CD4-positive, CD25-positive, alpha-beta regulatory T cell (primary cell): ENCODE measurements around the gene CSPG4. TPM values are rescaled to one million over a fixed set of nuclear protein-coding genes. Genes with fewer than 3 reads are reported as not detected.
"Not testable (repeated sequence)": the region's sequence is repeated elsewhere in the genome, so short reads cannot be mapped to it uniquely, and the experiment has no call there.

Source experiments
- ATAC-seq, 2 donors: fragments of 150-1000 bp; cut with Tn5 transposase; one replicate each; pipeline ENCODE4 v1.10.0; 2021; ENCODE audit warnings: low read depth in 2 of 2, moderate number of reproducible peaks in 2 of 2, moderate library complexity in 1 of 2
- DNase-seq, 3 donors: peaks; one replicate each; pipeline versions ENCODE4 v3.0.0 to v3.0.0-alpha.2; 2012 to 2022; ENCODE audit warnings: mixed read lengths in 1 of 3
- H3K27ac ChIP-seq: one replicate; pipeline ENCODE4 v1.7.0; 2013; ENCODE audit warnings: mild to moderate bottlenecking, low read length; ENCODE audit not compliant: insufficient read depth, poor library complexity, severe bottlenecking
- H3K27me3 ChIP-seq: one replicate; pipeline ENCODE4 v1.7.0; 2013; ENCODE audit warnings: low read length; ENCODE audit not compliant: control insufficient read depth, insufficient read depth
- H3K36me3 ChIP-seq: one replicate; pipeline ENCODE4 v1.7.0; 2013; ENCODE audit warnings: mild to moderate bottlenecking, low read length, moderate library complexity; ENCODE audit not compliant: control insufficient read depth, insufficient read depth
- H3K4me1 ChIP-seq: 2 replicates; pipeline ENCODE4 v1.7.0; 2013; ENCODE audit warnings: mild to moderate bottlenecking, low read length; ENCODE audit not compliant: insufficient read depth, control insufficient read depth, poor library complexity, severe bottlenecking
- H3K4me3 ChIP-seq: one replicate; pipeline ENCODE4 v1.7.0; 2013; ENCODE audit warnings: low read depth, mild to moderate bottlenecking, low read length, moderate library complexity
- H3K9me3 ChIP-seq, 2 experiments: 1 replicate in 1 of 2; 2 replicates in 1 of 2; pipeline ENCODE4 v1.7.0; 2013; ENCODE audit warnings: low read length in 2 of 2, mild to moderate bottlenecking in 1 of 2, moderate library complexity in 1 of 2; ENCODE audit not compliant: control insufficient read depth in 2 of 2
- H3K27ac Mint-ChIP-seq, 3 donors: one replicate each; pipeline ENCODE4 v1.8.0; 2020 to 2022; ENCODE audit warnings: mild to moderate bottlenecking in 3 of 3, mixed read lengths in 3 of 3, moderate library complexity in 2 of 3
- H3K27me3 Mint-ChIP-seq: one replicate; pipeline ENCODE4 v1.8.0; 2022; ENCODE audit warnings: mild to moderate bottlenecking, mixed read lengths
- H3K36me3 Mint-ChIP-seq: one replicate; pipeline ENCODE4 v1.8.0; 2020; ENCODE audit warnings: mixed read lengths
- H3K4me1 Mint-ChIP-seq, 4 donors: one replicate each; pipeline ENCODE4 v1.8.0; 2020 to 2022; ENCODE audit warnings: mixed read lengths in 4 of 4, mild to moderate bottlenecking in 1 of 4
- H3K4me3 Mint-ChIP-seq, 4 donors: one replicate each; pipeline ENCODE4 v1.8.0; 2020 to 2022; ENCODE audit warnings: mild to moderate bottlenecking in 4 of 4, mixed read lengths in 4 of 4, moderate library complexity in 3 of 4
- H3K9me3 Mint-ChIP-seq, 7 donors: one replicate each; pipeline ENCODE4 v1.8.0; 2020 to 2022; ENCODE audit warnings: mixed read lengths in 7 of 7, mild to moderate bottlenecking in 3 of 7, moderate library complexity in 2 of 7
- polyA plus RNA-seq, 4 donors: library from polyadenylated mRNA; unstranded; fragments of 300-500 nt; fragmentation: Illumina TruSeq; gene quantifications; one replicate each; pipeline ENCODE4 v1.2.3, GENCODE V29; 2021
- total RNA-seq: library from RNA; stranded (reverse); gene quantifications from one replicate; pipeline ENCODE4 v1.2.3, GENCODE V29; 2022

CSPG4 gene
- total RNA-seq: not detected
- not detected for polyA plus RNA-seq

GRCh38 chr15:75712668-75713337 is at the start of gene CSPG4:
CSPG4 (minus strand) TSS chr15:75712848; CDS start chr15:75712755, 93 bp downstream.
- no peaks in the 10 kb centered on the region for H3K4me1 ChIP-seq
- no peaks in the 10 kb centered on the region for H3K9me3 Mint-ChIP-seq
- no peaks in the 10 kb centered on the region for H3K27me3 ChIP-seq
- H3K4me1 Mint-ChIP-seq: no peaks in the 10 kb centered on the region
- DNase-seq (no peak), ATAC-seq (no peak)
- H3K36me3 Mint-ChIP-seq: no peaks in the 10 kb centered on the region
- peaks cover 12% of the 10 kb centered on the region for H3K27me3 Mint-ChIP-seq
- H3K27ac ChIP-seq: no peak within 1 kb of the TSS
- no peak within 1 kb of the TSS for H3K4me3 ChIP-seq
- H3K9me3 ChIP-seq: no peaks in the 10 kb centered on the region
- H3K27ac Mint-ChIP-seq: no peak within 1 kb of the TSS
- no peak within 1 kb of the TSS for H3K4me3 Mint-ChIP-seq
- no peaks in the 10 kb centered on the region for H3K36me3 ChIP-seq

GRCh38 chr15:75762357-75762718 is 49.7 kb upstream of the CSPG4 start:
- Mint-ChIP-seq H3K4me3 (peak overlapping the region in 1 of 4 donors; percentile 28), H3K4me1 (peaks cover 7 to 26% (median 15%) of the 10 kb centered on the region in 4 donors), H3K27ac (peak overlapping the region in 1 of 3 donors; percentile 3)
- H3K4me3 ChIP-seq, H3K27ac ChIP-seq, H3K9me3 Mint-ChIP-seq, H3K9me3 ChIP-seq, H3K27me3 Mint-ChIP-seq, ATAC-seq, H3K27me3 ChIP-seq, DNase-seq, H3K36me3 Mint-ChIP-seq, H3K36me3 ChIP-seq: not testable (repeated sequence)
- H3K4me1 ChIP-seq: peaks cover 10% of the 10 kb centered on the region

GRCh38 chr15:75761446-75762356 is 49.1 kb upstream of the CSPG4 start:
- DNase-seq (no peak), ATAC-seq (no peak)
- H3K4me3 Mint-ChIP-seq: peak overlapping the region in 1 of 4 donors; percentile 28
- Histone ChIP-seq H3K27ac (no peak overlapping the region), H3K4me1 (peaks cover 10% of the 10 kb centered on the region), H3K4me3 (no peak overlapping the region), H3K27me3 (no peaks in the 10 kb centered on the region), H3K9me3 (no peaks in the 10 kb centered on the region), H3K36me3 (no peaks in the 10 kb centered on the region)
- H3K4me1 Mint-ChIP-seq: peaks cover 7 to 26% (median 15%) of the 10 kb centered on the region in 4 donors
- H3K27ac Mint-ChIP-seq: no peak overlapping the region
- no peaks in the 10 kb centered on the region for H3K9me3 Mint-ChIP-seq
- H3K27me3 Mint-ChIP-seq: peaks cover 4% of the 10 kb centered on the region
- H3K36me3 Mint-ChIP-seq: no peaks in the 10 kb centered on the region

- Mint-ChIP-seq H3K27ac (peak overlapping the region in 1 of 3 donors; percentile 46), H3K27me3 (peaks cover 4% of the 10 kb centered on the region), H3K36me3 (no peaks in the 10 kb centered on the region), H3K9me3 (no peaks in the 10 kb centered on the region), H3K4me3 (peak overlapping the region in 3 of 4 donors; percentile 27 to 77 (median 56)), H3K4me1 (peaks cover 7 to 26% (median 15%) of the 10 kb centered on the region in 4 donors)
- ATAC-seq: no peak
- no peaks in the 10 kb centered on the region for H3K27me3 ChIP-seq
- no peak overlapping the region for H3K4me3 ChIP-seq
- no peaks in the 10 kb centered on the region for H3K9me3 ChIP-seq
- no peaks in the 10 kb centered on the region for H3K36me3 ChIP-seq
- H3K27ac ChIP-seq: no peak overlapping the region
- peaks cover 10% of the 10 kb centered on the region for H3K4me1 ChIP-seq
- no peak for DNase-seq
These were observed 48.2 kb upstream of the CSPG4 start for GRCh38 chr15:75760704-75761435.

GRCh38 chr15:75760131-75760520 is 47.5 kb upstream of the CSPG4 start:
- H3K27me3 ChIP-seq, H3K27me3 Mint-ChIP-seq, H3K4me3 ChIP-seq, ATAC-seq, DNase-seq, H3K9me3 Mint-ChIP-seq, H3K36me3 Mint-ChIP-seq, H3K9me3 ChIP-seq, H3K27ac ChIP-seq, H3K36me3 ChIP-seq: not testable (repeated sequence)
- peak overlapping the region in 1 of 3 donors; percentile 90 for H3K27ac Mint-ChIP-seq
- peaks cover 7 to 26% (median 15%) of the 10 kb centered on the region in 4 donors for H3K4me1 Mint-ChIP-seq
- peak overlapping the region in 2 of 4 donors; percentile 27 to 77 for H3K4me3 Mint-ChIP-seq
- peaks cover 10% of the 10 kb centered on the region for H3K4me1 ChIP-seq

- Mint-ChIP-seq H3K9me3 (no peaks in the 10 kb centered on the region), H3K4me3 (peak overlapping the region; percentile 83 to 95 (median 90)), H3K27me3 (peaks cover 4% of the 10 kb centered on the region), H3K4me1 (peaks cover 7 to 26% (median 15%) of the 10 kb centered on the region in 4 donors), H3K27ac (peak overlapping the region; percentile 89 to 94 (median 90)), H3K36me3 (no peaks in the 10 kb centered on the region)
- Histone ChIP-seq H3K36me3 (no peaks in the 10 kb centered on the region), H3K27ac (no peak overlapping the region), H3K4me1 (peaks cover 10% of the 10 kb centered on the region), H3K27me3 (no peaks in the 10 kb centered on the region), H3K9me3 (no peaks in the 10 kb centered on the region), H3K4me3 (peak overlapping the region; percentile 58)
- no peak for ATAC-seq
- DNase-seq: no peak
These were observed 46.9 kb upstream of the CSPG4 start for GRCh38 chr15:75759416-75760130.
